Epidermal melanocyte (primary cell): ENCODE measurements around the gene ARHGAP26.

Experiments used
- DNase-seq: peaks from one replicate; pipeline ENCODE4 v3.0.0; 2011; ENCODE audit warnings: low spot score; ENCODE audit not compliant: insufficient read length

The ARHGAP26 gene

DNA sequence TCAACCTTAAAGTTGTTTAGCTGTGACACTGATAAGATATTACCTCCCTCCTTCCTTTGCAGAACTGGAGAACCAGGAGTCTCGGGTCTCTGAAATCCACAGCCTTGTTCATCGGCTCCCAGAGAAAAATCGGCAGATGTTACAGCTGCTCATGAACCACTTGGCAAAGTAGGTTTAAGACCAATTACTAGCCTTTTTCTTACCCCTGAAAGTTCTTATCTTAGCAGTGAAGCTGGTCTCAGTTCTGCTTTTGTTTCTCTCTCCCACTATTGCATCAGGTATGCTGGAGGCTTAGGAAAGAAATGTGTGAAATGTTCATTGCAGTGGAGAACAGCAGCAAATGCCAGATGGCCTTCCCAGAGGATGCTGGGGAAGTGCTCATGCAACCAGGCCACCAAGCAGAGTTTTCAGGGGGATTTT lies 287.4 kb downstream of the ARHGAP26 start:
- DNase-seq: no peak

DNA sequence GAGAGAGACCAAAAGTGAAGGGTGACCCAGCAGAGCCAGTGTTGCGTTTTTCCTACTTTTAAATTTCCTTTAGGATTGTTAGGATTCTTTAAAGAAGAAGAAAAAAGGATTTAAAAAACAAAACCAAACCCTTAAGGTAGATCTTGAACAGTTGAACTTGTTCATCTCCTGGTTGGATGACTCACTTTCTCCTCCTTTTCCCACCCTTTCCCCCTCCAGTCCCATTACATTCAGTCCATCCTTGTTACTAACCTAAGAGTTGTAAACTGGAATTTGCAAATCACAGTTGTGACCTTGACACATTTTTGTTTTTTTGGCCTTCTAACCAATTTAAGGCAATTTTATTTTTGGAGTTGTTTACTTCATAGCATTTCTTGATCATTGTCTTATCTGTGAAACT lies 289.2 kb downstream of the ARHGAP26 start:
- DNase-seq: no peak

DNA sequence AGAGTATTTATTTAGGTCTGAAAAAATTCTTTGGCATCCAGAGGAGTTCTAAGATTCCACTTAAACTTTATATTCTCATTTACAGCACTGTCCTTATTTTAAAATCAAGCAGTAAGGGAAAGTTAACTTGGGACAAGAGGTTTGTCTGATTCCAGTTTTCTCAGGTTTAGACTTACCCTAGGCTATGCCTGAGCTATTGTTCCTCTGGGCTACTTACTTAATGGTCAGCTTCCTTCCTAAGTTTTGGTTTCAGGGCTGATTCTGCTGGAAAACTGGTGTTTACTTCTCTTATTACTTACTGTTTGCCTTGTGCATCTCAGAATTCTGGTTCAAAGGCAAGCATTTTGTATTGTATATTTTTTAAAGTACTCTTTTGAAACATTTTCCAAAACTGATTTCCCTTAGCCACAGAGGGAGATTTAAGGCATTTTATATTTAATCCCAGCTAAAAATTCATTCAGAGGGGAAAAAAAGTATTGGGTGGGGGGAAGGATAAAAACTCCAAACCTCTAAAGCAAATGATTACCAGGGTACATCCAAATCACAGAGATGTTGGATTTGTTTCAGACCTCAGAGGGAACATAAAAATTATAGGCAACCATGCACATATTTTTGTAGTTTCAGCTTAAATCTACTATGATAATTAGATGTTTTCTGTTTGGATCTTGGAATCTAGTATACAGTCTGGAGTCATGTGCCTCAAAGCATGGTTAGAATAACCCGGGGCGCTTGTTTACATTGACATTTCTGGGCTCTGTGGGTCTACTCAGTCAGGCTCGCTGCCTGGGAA lies 290.0 kb downstream of the ARHGAP26 start:
- no peak for DNase-seq

DNA sequence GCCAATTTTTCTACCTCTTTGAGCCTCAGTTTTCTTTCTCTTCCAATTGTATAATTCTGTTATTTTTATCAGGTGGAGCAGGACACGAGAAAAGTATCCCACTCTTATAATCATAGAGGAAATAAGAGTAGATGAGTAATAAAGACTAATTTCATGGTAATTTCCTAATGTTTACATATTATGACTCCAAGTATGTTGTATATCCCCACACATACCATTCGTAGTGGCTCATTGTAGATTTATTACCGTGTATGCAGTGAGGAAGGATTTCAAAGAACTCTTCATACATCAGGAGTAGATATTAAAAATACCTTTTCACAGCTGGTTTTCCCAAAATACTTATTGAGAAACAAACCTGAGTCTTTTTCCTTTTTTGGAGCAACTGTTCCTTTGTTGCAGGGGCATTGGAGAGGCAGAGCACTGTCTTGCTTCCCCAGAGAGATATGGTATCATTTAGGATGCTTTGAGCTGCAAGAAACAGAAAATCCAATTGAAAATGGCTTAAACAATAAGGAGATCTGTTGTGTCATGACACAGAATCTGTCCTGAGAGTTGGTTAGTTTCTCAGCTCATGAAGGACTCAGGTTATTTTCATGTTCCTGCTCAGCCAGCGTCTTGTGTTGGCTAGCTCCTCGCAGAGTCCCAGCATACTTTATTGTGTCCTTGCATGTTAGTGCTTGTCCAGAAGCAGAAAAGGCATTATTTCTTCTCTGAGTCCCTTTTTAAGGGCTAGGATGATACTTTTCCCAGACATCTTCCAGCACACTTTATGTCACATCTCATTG lies 291.2 kb downstream of the ARHGAP26 start:
- no peak for DNase-seq

DNA sequence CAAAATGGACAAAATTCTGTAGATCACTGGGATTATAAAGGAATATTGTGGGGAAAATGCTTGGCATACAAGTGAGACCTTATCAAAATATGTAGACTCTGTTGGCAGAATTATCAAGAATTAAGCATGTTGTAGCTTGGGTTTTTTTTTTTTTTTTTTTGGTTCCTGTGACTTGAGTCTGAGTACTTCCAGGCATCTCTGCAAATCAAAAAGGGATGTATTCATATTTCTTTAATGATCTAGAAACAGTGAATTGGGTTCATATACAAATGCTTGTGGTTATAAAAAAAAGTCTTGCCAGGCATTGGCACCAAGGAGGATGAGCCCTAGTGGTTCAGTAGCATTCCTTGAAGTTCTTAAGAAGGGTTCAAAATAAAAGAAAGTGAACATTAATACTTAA lies 292.2 kb downstream of the ARHGAP26 start:
- DNase-seq: no peak

DNA sequence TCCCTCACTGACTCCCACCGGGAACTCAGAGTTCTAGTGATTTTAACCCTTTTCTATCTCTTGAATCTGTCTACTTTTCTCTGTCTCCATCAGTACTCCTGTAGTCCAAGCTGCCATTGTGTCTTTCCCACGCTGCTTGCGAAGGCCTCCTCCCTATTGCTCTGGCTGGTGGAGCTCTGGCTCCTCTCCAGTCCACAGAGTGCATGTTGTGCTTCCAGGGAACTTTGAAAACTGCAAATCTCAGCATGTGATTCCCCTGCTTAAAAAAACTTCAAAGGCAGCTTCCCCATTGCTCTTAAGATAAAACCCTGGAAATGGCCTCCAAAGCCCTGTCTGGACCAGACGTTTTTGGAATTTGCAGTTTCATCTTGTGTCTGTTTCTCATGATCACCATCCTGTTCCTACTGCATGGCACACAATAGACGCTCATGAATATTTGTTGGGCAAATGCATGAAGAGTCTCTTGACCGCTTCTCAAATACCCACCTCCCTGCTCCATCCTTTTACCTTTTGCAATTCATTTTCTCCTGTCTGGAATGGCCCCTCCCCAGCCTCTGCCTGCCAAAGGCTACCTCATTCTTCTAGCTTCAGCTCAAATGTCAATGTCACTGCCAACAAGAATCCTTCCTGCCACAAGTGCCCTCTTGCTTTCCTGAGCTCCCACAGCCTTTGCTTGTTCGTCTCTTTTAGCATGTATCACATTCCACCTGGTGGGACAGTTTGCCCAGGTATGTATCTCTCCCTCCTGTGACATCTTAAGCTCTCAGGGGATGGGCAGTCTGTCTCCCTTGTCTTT lies 293.2 kb downstream of the ARHGAP26 start:
- DNase-seq: no peak

DNA sequence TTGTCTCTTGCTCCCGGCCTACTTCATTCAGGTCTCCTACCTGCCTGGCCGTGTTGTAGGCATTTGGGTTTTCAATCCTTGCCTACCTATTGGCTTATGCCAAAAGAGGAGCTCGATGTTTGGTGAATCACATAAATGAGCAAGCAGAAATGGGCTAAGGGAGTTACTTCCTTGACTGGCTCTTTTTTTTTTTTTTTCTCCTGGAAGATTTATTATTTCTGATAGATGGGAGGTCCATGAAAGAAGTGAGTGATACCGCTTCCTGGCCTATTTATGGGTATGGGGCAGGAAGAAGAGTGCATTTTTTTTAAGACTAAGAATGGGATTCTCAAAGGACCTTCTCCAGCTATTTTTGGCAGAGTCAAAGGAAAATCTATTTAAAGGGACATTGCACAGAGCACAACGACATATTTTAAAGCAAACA lies 294.1 kb downstream of the ARHGAP26 start:
- no peak for DNase-seq

DNA sequence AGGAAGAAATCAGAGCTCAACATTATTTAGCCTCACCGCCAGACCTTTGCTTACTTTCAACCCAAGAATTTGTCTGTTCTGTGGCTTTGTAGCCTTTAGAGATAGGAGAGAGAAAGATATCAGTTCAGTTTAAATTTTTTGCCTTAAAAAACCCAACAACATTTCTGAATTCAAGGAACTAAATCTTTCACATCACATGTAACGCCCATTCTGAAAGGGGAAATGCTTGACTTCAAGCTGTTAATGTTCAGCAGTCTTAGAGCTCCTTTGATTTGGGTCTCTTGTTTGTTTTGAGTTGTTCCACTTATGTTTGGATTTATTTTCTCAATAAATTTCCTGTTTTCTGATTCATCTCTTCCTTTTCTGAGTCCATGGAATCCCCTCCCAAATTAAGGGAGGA lies 294.5 kb downstream of the ARHGAP26 start:
- no peak for DNase-seq

DNA sequence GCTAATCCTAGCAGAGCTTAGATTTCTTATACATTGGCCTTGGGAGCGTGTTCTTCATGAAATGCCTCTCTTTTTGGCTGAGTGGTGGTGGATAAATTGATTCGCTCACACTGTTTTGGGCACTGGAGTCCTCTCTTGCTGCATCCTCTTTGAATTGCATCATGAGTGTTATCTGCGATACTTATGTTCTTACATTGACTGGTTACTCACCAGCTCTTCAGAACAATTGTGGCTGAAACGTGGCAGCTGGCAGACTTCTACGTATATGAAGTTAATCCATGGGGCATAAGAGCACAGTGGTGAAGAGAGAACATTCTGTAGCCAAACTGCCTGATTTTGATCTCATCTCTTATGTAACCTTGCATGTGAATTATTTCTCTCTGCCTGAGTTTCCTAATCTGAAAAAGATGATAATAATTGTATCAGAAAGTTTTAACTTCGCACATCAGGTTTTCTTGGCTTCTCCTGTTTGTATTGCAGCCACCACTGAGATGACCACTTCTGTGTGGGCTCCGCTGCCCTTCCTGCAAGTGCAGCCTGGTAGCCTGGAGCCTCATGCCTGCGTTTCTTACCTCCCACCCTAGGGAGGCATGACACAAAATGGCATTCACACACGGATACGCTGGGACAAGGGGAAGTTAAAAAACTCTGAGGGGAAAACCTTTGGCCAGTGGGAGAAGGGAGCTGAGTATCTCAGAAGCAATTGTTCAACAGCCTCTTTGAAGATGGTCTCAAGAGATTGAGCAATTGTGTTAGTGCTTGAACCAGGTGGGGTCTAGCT lies 295.2 kb downstream of the ARHGAP26 start:
- no peak for DNase-seq

DNA sequence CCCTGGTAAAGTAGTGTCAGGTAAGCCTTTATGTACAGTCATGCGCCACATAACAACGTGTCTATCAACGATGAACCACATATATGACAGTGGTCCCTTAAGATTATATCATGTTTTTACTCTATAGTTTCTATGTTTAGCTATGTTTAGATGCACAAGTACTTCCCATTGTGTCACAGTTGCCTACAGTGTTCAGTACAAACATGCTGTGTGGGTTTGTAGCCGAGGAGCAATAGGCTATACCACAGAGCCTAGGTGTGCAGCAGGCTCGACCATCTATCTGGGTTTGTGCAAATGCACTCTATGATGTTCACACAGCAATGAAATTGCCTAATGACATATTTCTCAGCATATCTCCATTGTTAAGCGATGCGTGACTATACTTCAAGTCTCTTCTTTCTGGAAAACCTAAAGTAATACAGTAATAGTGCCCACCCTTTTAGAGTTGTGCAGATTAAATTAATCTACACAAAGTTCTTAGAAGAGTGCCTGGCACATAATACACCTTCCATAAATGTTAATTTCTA lies 295.9 kb downstream of the ARHGAP26 start:
- no peak for DNase-seq

DNA sequence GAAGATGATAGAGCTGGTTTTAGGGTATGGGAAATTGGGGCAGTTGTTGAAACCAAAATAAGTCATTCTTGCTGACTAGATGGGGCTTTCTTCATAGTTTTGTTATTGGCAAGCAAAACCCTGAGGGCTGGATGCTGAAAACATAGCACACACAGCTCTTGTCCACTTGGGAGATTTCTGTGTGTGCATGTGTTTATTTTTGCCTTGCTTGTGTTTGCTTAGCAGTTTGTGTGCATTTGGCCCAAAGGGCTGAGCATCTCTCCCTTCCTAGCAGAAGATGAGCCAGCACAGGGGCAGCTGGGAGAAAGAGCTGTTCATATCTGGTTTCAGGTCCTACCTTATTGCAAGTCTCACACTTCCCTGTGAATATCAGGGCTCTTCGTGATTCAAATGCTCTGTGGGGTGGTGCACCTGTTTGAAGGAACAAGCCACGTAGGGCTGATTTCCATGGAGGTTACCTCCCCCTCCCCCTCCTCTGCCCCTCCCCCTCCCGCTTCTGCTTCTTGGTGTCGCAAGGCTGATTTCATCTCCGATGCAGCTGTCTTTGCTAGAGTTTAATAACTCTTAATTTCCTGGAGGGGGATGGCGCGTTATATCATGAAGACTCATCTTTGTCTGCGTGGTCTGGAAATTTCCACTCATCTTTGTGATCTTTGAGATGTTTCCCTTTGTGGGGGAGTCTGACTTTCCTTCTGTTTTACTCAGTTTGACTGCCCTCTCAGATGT lies 296.5 kb downstream of the ARHGAP26 start:
- no peak for DNase-seq

DNA sequence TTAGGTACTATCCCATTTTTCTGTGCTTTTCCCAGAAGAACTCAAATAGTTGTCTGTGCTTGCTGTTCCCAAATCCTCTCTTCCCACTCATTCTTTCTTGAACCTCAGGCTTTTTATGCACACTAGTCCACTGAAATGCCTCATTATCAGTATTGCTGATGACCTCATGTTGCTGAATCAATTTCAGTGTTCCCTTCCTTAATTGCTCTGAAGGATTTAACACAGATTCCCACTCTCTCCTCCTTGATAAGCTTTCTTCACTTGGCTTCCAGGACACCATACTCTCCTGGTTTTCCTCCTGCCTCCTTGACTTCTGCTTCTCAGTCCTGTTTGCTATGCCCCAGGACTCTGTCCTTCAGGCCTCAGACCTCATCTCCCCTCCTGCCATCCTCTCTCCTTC lies 298.5 kb downstream of the ARHGAP26 start:
- DNase-seq: no peak

DNA sequence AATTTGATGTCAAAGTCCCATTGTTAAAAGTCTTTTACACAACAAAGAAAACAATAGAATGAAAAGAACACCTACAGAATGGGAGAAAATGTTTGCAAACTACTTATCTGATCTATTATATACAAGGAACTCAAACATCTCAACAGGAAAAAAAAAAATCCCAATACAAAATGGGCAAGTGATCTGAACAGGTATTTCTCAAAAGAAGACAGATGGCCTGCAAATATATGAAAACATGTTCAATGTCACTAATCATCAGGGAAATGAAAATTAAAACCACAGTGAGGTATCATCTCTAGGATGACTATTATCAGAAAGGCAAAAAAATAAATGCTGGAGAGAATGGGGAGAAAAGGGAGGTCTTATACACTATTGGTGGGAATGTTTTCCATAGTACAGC lies 301.8 kb downstream of the ARHGAP26 start:
- DNase-seq: no peak

DNA sequence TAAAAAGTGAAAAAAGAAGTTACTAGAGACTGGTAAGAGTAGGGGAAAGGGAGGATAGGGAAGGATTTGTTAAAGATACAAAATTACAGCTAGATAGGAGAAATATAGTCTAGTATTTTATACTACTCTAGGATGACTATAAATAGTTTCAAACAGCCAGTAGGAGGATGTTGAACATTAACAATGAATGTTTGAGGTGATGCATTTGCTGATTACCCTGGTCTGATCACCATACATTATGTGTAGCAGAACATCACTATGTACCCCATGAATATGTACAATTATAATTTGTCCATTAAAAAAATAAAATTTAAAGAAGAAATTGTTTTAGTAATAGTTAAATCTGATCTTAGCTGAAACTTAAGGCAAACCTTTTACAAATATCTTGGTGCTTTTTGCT lies 302.6 kb downstream of the ARHGAP26 start:
- no peak for DNase-seq

DNA sequence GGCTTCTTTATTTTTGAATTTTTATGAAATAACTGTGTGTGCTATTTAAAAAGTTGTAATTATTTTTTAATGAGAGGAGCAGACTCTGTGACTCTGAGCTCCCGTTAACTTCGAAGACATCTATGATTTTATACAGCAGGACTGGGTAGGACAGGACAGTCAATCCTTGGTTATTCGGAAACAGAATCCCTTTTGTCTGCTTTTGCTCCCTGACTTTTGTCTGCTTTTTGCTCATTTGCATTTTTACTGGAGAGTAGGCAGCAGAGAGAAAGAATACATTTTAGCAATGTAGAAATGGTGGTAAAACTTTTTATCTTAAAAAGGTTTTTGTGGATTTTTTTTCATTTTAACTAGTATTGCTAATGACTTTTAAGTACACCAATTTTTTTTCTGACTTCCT lies 303.6 kb downstream of the ARHGAP26 start:
- no peak for DNase-seq

DNA sequence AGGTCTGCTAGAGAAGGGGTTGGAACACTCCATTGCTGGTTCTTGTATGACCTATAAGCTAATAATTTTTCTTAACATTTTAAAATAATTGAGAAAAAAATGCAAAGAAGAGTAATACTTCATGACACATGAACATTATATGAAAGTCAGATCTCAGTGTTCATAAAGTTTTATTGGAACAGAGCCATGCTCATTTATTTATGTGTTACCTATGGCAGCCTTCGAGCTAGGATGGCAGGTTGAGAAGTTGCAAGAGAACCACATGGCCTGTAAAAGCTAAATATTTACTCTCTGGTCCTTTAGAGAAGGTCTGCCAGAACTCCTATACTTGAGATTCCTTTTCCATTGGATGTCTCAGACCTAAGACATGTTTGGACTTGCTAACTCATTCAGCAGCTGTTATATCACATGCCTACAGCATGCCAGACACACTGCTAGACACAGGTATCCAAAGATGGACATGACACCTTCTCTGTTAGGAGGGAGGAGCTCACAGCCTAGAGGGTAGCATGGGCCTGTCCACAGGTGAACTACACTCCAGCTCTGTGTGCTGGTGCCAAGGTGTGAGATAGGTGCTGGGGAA lies 304.3 kb downstream of the ARHGAP26 start:
- DNase-seq: no peak

DNA sequence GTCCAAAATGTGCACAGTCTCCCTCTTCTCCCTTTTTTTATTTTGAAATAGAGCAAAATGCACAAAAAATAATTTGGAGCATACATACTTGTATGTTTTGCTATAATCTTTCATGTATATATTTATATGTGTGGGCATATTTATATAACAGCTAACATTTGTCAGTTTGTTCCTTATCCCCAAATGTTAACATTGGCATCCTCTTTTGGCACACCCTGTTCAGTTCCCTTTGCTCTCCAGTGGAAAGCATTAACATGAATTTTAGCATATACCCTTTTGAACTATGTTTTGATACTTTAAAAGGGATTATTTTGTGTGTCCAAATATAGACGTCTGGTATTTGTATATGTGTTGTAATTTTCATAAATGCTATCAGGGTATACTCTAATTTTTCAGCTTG lies 306.2 kb downstream of the ARHGAP26 start:
- no peak for DNase-seq

DNA sequence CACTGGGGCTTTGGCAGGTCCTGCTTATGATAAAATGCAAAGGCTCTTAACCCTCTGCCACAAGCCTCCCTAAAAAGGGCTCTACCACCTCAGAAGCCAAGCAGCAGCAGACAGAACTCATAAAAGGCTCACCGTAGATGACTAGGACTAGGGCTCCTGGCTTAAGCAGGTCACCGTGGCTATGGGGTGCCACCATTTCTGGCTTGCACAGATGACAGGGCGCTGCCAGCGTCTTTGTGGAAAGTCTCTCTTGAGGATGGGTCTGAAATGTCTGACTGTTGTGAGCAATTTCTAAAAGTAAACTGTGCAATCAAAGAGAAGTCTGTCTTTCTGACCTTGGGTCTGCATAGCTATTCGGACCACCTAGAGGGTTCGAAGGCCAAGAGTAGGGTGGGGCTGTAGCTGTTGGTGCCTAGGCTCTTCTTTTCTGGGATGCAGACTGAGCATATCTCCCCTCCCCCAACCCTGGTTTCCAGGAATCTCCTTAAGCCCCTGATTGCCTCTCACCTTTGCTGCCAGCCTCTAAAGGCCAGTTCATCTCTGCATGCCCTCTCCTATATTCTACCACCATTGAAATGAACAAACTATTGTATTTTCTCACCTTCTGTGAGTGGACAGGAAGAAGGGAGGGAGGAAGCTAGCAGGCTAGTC lies 307.4 kb downstream of the ARHGAP26 start:
- DNase-seq: no peak

DNA sequence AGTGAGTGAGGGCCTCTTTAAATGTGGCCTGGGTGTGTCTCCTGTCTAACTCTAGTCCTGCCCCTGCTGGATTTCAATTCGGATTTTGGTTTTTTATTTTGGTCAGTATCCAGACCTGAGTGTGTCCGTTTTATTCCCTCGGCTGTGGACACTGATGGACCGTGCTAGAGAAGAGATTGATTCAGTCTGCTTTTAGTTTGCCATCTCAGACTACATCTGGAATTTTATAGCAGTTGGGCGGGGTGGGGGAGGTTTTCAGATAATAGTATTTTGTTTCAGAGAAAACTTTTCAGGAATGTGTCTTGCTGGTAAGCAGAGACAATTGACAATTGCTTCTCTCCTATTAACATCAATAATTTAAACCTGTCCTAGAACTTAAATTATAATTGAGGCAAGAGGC lies 308.1 kb downstream of the ARHGAP26 start:
- no peak for DNase-seq
